HepG2 (cell line): Measurements from ENCODE around the gene GRID1. TPM values are rescaled to one million over a fixed set of nuclear protein-coding genes. Genes with fewer than 3 reads are reported as not detected.

Experiments used
- ATAC-seq: fragments of 200-7000 bp; cut with Tn5 transposase; 3 replicates; pipeline ENCODE4 v1.9.1; 2020; ENCODE audit warnings: mild to moderate bottlenecking, moderate library complexity
- BruUV-seq: library from RNA; stranded (reverse); fragments of 400-500 nt; replicated peaks from 2 replicates; lab custom pipeline; 2021; lab: Mats Ljungman, UMichigan
- CTCF ChIA-PET: fragments of 300-600 bp; formaldehyde crosslinking; extraction: SDS; loops from one replicate; lab custom pipeline; 2021; ENCODE audit warnings: low total read pairs, inconsistent platforms, low intra/inter-chr PET ratio; lab: Yijun Ruan, JAX
- POLR2A ChIA-PET: fragments of 350-600 bp; sonication (Branson Sonifier 250); formaldehyde crosslinking; loops from one replicate; lab custom pipeline; 2020; ENCODE audit warnings: antibody characterized with exemption, inconsistent platforms; lab: Yijun Ruan, JAX
- DNase-seq: peaks from one replicate; pipeline ENCODE4 v3.0.0-alpha.2; 2015; ENCODE audit warnings: low spot score
- FAIRE-seq: peaks from 3 replicates; lab custom pipeline; 2011; peaks lifted over from hg19 to GRCh38; lab: Jason Lieb, UNC
- H2AFZ ChIP-seq: one replicate; pipeline ENCODE4 v1.6.1; 2011; ENCODE audit warnings: low read length, inconsistent platforms
- H3K27ac ChIP-seq: fragments of 300-600 bp; 3 replicates; pipeline ENCODE4 v1.8.0; 2011; ENCODE audit warnings: mixed run types, mild to moderate bottlenecking, mixed read lengths, low read length, inconsistent platforms; ENCODE audit not compliant: insufficient read depth; ENCODE audit errors: extremely low read length
- H3K27me3 ChIP-seq, 2 experiments: fragments of 200-600 bp in 1 of 2; 2 replicates in 1 of 2; 3 replicates in 1 of 2; pipeline versions ENCODE4 v1.6.0 to v1.8.0; 2011; ENCODE audit warnings: low read length in 2 of 2, mild to moderate bottlenecking in 2 of 2, moderate library complexity in 2 of 2, inconsistent platforms in 1 of 2; ENCODE audit not compliant: insufficient read depth in 2 of 2, control insufficient read depth in 1 of 2
- H3K36me3 ChIP-seq, 2 experiments: fragments of 200-600 bp in 1 of 2; replicated peaks in 1 of 2; 2 replicates in 1 of 2; 3 replicates in 1 of 2; pipeline versions ENCODE4 v1.5.1 to v1.8.0; 2011; ENCODE audit warnings: low read length in 2 of 2, inconsistent platforms in 1 of 2; ENCODE audit not compliant: insufficient read depth in 2 of 2, control insufficient read depth in 1 of 2
- H3K4me1 ChIP-seq: 2 replicates; pipeline ENCODE4 v1.5.1; 2012; ENCODE audit warnings: low read length, inconsistent platforms; ENCODE audit not compliant: insufficient read depth
- H3K4me2 ChIP-seq: 2 replicates; pipeline ENCODE4 v1.6.0; 2011; ENCODE audit warnings: low read depth, low read length, inconsistent platforms
- H3K4me3 ChIP-seq, 3 experiments: fragments of 200-600 bp in 1 of 3; sonication (generic), shearing (Covaris generic) in 1 of 3; replicated peaks in 1 of 3; 2 replicates each; pipeline ENCODE4 v1.5.1; 2011 to 2016; ENCODE audit warnings: low read length in 3 of 3, inconsistent platforms in 2 of 3, low read depth in 2 of 3, mild to moderate bottlenecking in 2 of 3, control low read depth in 1 of 3, mixed read lengths in 1 of 3; ENCODE audit not compliant: insufficient read depth in 1 of 3
- H3K79me2 ChIP-seq: one replicate; pipeline ENCODE4 v1.6.1; 2011; ENCODE audit warnings: low read length, inconsistent platforms; ENCODE audit not compliant: insufficient read depth
- H3K9ac ChIP-seq: 2 replicates; pipeline ENCODE4 v1.6.0; 2011; ENCODE audit warnings: mild to moderate bottlenecking, low read depth, low read length, inconsistent platforms; ENCODE audit not compliant: insufficient read depth
- H3K9me3 ChIP-seq: 2 replicates; pipeline ENCODE4 v1.5.1; 2012; ENCODE audit warnings: mild to moderate bottlenecking, low read length
- H4K20me1 ChIP-seq: 2 replicates; pipeline ENCODE4 v1.6.0; 2011; ENCODE audit warnings: inconsistent platforms, mild to moderate bottlenecking, low read length, moderate library complexity; ENCODE audit not compliant: insufficient read depth
- ATAD3A ChIP-seq: sonication (generic); formaldehyde crosslinking; IDR thresholded peaks from 2 replicates; pipeline ENCODE4 v1.4.0; 2020; ENCODE audit warnings: missing genetic modification reagents
- ATM ChIP-seq: fragments of 450-650 bp; IDR thresholded peaks from 2 replicates; pipeline ENCODE4 v1.7.1; 2017; ENCODE audit warnings: mild to moderate bottlenecking, borderline replicate concordance
- KLF15 ChIP-seq: sonication (generic); formaldehyde crosslinking; IDR thresholded peaks from 2 replicates; pipeline ENCODE4 v1.8.1; 2023; ENCODE audit warnings: borderline replicate concordance, mild to moderate bottlenecking, inconsistent platforms, missing genetic modification reagents, mixed read lengths
- LCORL ChIP-seq, 2 experiments: fragments of 450-650 bp in 1 of 2; sonication (generic) in 1 of 2; formaldehyde crosslinking in 1 of 2; IDR thresholded peaks; 2 replicates each; pipeline versions ENCODE4 v1.5.0 to v1.6.1; 2017 to 2020; ENCODE audit warnings: antibody characterized with exemption in 1 of 2, missing genetic modification reagents in 1 of 2
- MIXL1 ChIP-seq: IDR thresholded peaks from 2 replicates; pipeline ENCODE4 v1.6.1; 2016
- MLX ChIP-seq: IDR thresholded peaks from 2 replicates; pipeline ENCODE4 v1.6.1; 2016
- NFKBIZ ChIP-seq: IDR thresholded peaks from 2 replicates; pipeline ENCODE4 v1.6.1; 2018; ENCODE audit warnings: missing genetic modification reagents, missing compliant biosample characterization
- NR1H2 ChIP-seq: sonication (generic); formaldehyde crosslinking; IDR thresholded peaks from 2 replicates; pipeline ENCODE4 v1.8.1; 2022; ENCODE audit warnings: low read depth, missing genetic modification reagents, borderline replicate concordance
- PRDM10 ChIP-seq: sonication (generic); formaldehyde crosslinking; IDR thresholded peaks from 2 replicates; pipeline ENCODE4 v1.4.0; 2020; ENCODE audit warnings: low read depth, missing genetic modification reagents
- ZNF225 ChIP-seq: sonication (generic); formaldehyde crosslinking; IDR thresholded peaks from 2 replicates; pipeline ENCODE4 v1.4.0; 2020; ENCODE audit warnings: mild to moderate bottlenecking, missing genetic modification reagents
- ZNF576 ChIP-seq: sonication (generic); formaldehyde crosslinking; IDR thresholded peaks from 2 replicates; pipeline ENCODE4 v1.4.0; 2020; ENCODE audit warnings: mild to moderate bottlenecking, missing genetic modification reagents
- ZNF672 ChIP-seq: sonication (generic); formaldehyde crosslinking; IDR thresholded peaks from 2 replicates; pipeline ENCODE4 v1.8.1; 2022; ENCODE audit warnings: missing genetic modification reagents
- ZNF788 ChIP-seq: sonication (generic); formaldehyde crosslinking; IDR thresholded peaks from 2 replicates; pipeline ENCODE4 v1.5.0; 2020; ENCODE audit warnings: mild to moderate bottlenecking, missing genetic modification reagents, borderline replicate concordance
- ZNF792 ChIP-seq: IDR thresholded peaks from 2 replicates; pipeline ENCODE4 v1.6.1; 2016
- ZSCAN30 ChIP-seq: sonication (generic); formaldehyde crosslinking; IDR thresholded peaks from 2 replicates; pipeline ENCODE4 v1.5.0; 2020; ENCODE audit warnings: mild to moderate bottlenecking, missing genetic modification reagents
- WGBS: methylation state at CpG from one replicate; pipeline ENCODE4 v1.1.6; 2017; ENCODE audit warnings: low lambda C conversion rate; 5-methylcytosine and 5-hydroxymethylcytosine counted together
- in situ Hi-C: cut with HindIII; loops from 2 replicates; pipeline ENCODE4 v1.10.0; 2017; ENCODE audit warnings: low pct_unique_long_range_greater_than_20kb; ENCODE audit not compliant: extremely low pct_ligation_motif_present
- intact Hi-C: fragments of 100-400 bp; cut with micrococcal nuclease; formaldehyde crosslinking; loops from one replicate; pipeline ENCODE4 v1.10.0; 2022; ENCODE audit not compliant: unreplicated experiment
- polyA plus RNA-seq, 8 experiments: library from polyadenylated mRNA; depleted of rRNA in 3 of 8; stranded (reverse) in 7 of 8; unstranded in 1 of 8; fragments of >200 nt; fragmentation: Illumina TruSeq in 4 of 8; extraction: Trizol in 4 of 8; gene quantifications; 2 replicates each; pipeline versions ENCODE4 v1.2.1 to v1.2.3, GENCODE V29; 2011 to 2016; ENCODE audit warnings: low read depth in 4 of 8, missing spikeins in 1 of 8, mixed read lengths in 1 of 8; ENCODE audit not compliant: insufficient read depth in 1 of 8
- total RNA-seq, 5 experiments: library from RNA; depleted of rRNA; stranded (reverse); fragments of >200 nt; fragmentation: Illumina TruSeq; extraction: Trizol; gene quantifications; 2 replicates each; pipeline ENCODE4 v1.2.3, GENCODE V29; 2016; ENCODE audit warnings: low read depth in 1 of 5

Gene GRID1
- total and polyA plus RNA-seq, 2 of the 13 experiments (the other 11 are each of a cell fraction or from before 2014, with no cell fraction given), result 0.05 TPM; not detected in 1

- no CpG with 5 or more reads among the region's 7 CpGs for WGBS
- TF ChIP-seq ZNF672 (no peak), ATM (no peak), MLX (CRISPR knock-in tag) (no peak), ZNF788 (no peak), KLF15 (no peak), ZNF792 (CRISPR knock-in tag) (no peak), ZSCAN30 (CRISPR knock-in tag) (no peak), ATAD3A (no peak), PRDM10 (CRISPR knock-in tag) (no peak), ZNF576 (CRISPR knock-in tag) (no peak), ZNF225 (no peak), LCORL (IDR thresholded peaks at IDR 0.05) (no peak), LCORL (CRISPR knock-in tag; IDR thresholded peaks at IDR 0.05) (no peak), MIXL1 (CRISPR knock-in tag) (no peak), NR1H2 (CRISPR knock-in tag) (no peak), NFKBIZ (CRISPR knock-in tag) (no peak)
- TF ChIP-seq, all 625 proteins: peak for 0
- Histone ChIP-seq H3K9ac (no peak overlapping the region), H3K36me3 (no peaks in the 10 kb centered on the region), H3K27me3 (peaks cover 2 to 6% of the 10 kb centered on the region in 2 experiments; a peak in 3 of 5 replicates), H2AFZ (no peak overlapping the region), H3K4me2 (peak overlapping the region; percentile 52), H3K4me3 (peak overlapping the region in 1 of 3 experiments; percentile 53; a peak in 2 of 6 replicates), H3K79me2 (no peaks in the 10 kb centered on the region), H3K4me1 (peaks cover 27% of the 10 kb centered on the region), H3K9me3 (no peaks in the 10 kb centered on the region), H4K20me1 (no peaks in the 10 kb centered on the region), H3K27ac (no peak overlapping the region)
- DNase-seq (no peak), ATAC-seq (peak; percentile 47), FAIRE-seq (no peak)
- in situ Hi-C loops (no loop called here), intact Hi-C loops (no loop called here)
- ChIA-PET CTCF (no interaction called here), POLR2A (no interaction called here)
- BruUV-seq, result no TSS peak
Observed at GRCh38 chr10:86168256-86168655, 198.3 kb downstream of the GRID1 start.
